SK-N-SH treated with all-trans-retinoic acid at 6 μM for 48 hours (cell line): ENCODE results near the gene CHSY1.

ENCODE experiments used
- GLIS3 ChIP-seq: fragments of 250-450 bp; sonication (Bioruptor Pico); IDR thresholded peaks from 2 replicates; pipeline ENCODE4 v1.5.0; 2020; ENCODE audit warnings: mild to moderate bottlenecking, moderate library complexity
- PATZ1 ChIP-seq: fragments of 250-450 bp; sonication (Bioruptor Pico); IDR thresholded peaks from 2 replicates; pipeline ENCODE4 v1.8.0; 2020; ENCODE audit warnings: mild to moderate bottlenecking, moderate library complexity, borderline replicate concordance

- TF ChIP-seq GLIS3 (CRISPR knock-in tag) (no peak), PATZ1 (CRISPR knock-in tag) (no peak)
Observed at GRCh38 chr15:101219441-101219840, 32.4 kb downstream of the CHSY1 start.
